GM20431 (cell line): ENCODE results near the gene CBX5.
"Not testable (repeated sequence)": the region's sequence is repeated elsewhere in the genome, so short reads cannot be mapped to it uniquely, and the experiment has no call there.

Source experiments
- in situ Hi-C: fragments of 300-500 bp; cut with MseI, MboI; formaldehyde crosslinking; loops from one replicate; pipeline ENCODE4 v1.15.0; 2020; ENCODE audit warnings: low sequenced_read_pairs; ENCODE audit not compliant: unreplicated experiment

The CBX5 gene

GRCh38 chr12:54294953-54295566 is 15.1 kb upstream of the CBX5 start:
- in situ Hi-C loops, result no loop called here

- in situ Hi-C loops, result no loop called here
These were observed 14.4 kb upstream of the CBX5 start for GRCh38 chr12:54294152-54294952.

GRCh38 chr12:54292931-54293241 is 13.0 kb upstream of the CBX5 start:
- in situ Hi-C loops, result no loop called here

- in situ Hi-C loops, result no loop called here
These were observed 12.4 kb upstream of the CBX5 start for GRCh38 chr12:54292083-54292930.

- in situ Hi-C loops, result no loop called here
These were observed 7.6 kb upstream of the CBX5 start for GRCh38 chr12:54287261-54288157.

- in situ Hi-C loops, result no loop called here
These were observed 6.4 kb upstream of the CBX5 start for GRCh38 chr12:54286042-54287030.

- in situ Hi-C loops, result no loop called here
These were observed 5.5 kb upstream of the CBX5 start for GRCh38 chr12:54285150-54286041.

- in situ Hi-C loops, result not testable (repeated sequence)
These were observed 4.3 kb upstream of the CBX5 start for GRCh38 chr12:54284070-54284780.

GRCh38 chr12:54282949-54283593 is 3.1 kb upstream of the CBX5 start:
- in situ Hi-C loops, result no loop called here

GRCh38 chr12:54281694-54282093 is 1.8 kb upstream of the CBX5 start:
- in situ Hi-C loops, result not testable (repeated sequence)

GRCh38 chr12:54281261-54281638 is 1.3 kb upstream of the CBX5 start:
- in situ Hi-C loops, result not testable (repeated sequence)

GRCh38 chr12:54280468-54281260 is 742 bp upstream of the CBX5 start, which contains the start of gene HNRNPA1:
TSS of gene HNRNPA1 (plus strand) at chr12:54280726. CDS start at chr12:54280808, 82 bp downstream.
- in situ Hi-C loops, result no loop called here

GRCh38 chr12:54279227-54279631 is 693 bp downstream of the CBX5 start:
- in situ Hi-C loops, result no loop called here

- in situ Hi-C loops, result no loop called here
These were observed 2.1 kb downstream of the CBX5 start for GRCh38 chr12:54277823-54278276.

GRCh38 chr12:54276368-54276767 is 3.6 kb downstream of the CBX5 start:
- in situ Hi-C loops, result no loop called here

GRCh38 chr12:54273981-54274380 is 5.9 kb downstream of the CBX5 start:
- in situ Hi-C loops, result no loop called here
